Uterus (tissue), 4 donors: Measurements from ENCODE around the gene KRT73. TPM values are rescaled to one million over a fixed set of nuclear protein-coding genes. Genes with fewer than 3 reads are reported as not detected.
"Not testable (repeated sequence)": the region's sequence is repeated elsewhere in the genome, so short reads cannot be mapped to it uniquely, and the experiment has no call there.

Experiments used
- DNase-seq, 2 donors: peaks; one replicate each; pipeline ENCODE4 v3.0.0-alpha.2; 2019 to 2020
- H3K27ac ChIP-seq, 2 donors: fragments of 200-600 bp; sonication (generic); 1 replicate in 1 of 2; 2 replicates in 1 of 2; pipeline ENCODE4 v1.5.1; 2016 to 2018
- H3K27me3 ChIP-seq, 2 donors: fragments of 200-600 bp; sonication (generic); one replicate each; pipeline ENCODE4 v1.5.1; 2018 to 2019; ENCODE audit warnings: control low read depth in 1 of 2
- H3K36me3 ChIP-seq, 2 donors: fragments of 200-600 bp; sonication (generic); one replicate each; pipeline ENCODE4 v1.5.1; 2019; ENCODE audit warnings: control low read depth in 1 of 2
- H3K4me1 ChIP-seq, 2 donors: fragments of 200-600 bp; sonication (generic); one replicate each; pipeline ENCODE4 v1.5.1; 2018 to 2019; ENCODE audit warnings: control low read depth in 1 of 2
- H3K4me3 ChIP-seq, 2 donors: fragments of 200-600 bp; sonication (generic); 1 replicate in 1 of 2; 2 replicates in 1 of 2; pipeline ENCODE4 v1.5.1; 2018 to 2019; ENCODE audit warnings: mild to moderate bottlenecking in 1 of 2
- H3K9me3 ChIP-seq, 2 donors: fragments of 200-600 bp; sonication (generic); one replicate each; pipeline ENCODE4 v1.5.1; 2019; ENCODE audit warnings: control low read depth in 1 of 2
- POLR2A ChIP-seq, 2 donors: fragments of 450-650 bp; IDR thresholded peaks; one replicate each; pipeline ENCODE4 v1.6.1; 2016; ENCODE audit warnings: antibody characterized with exemption in 2 of 2, mild to moderate bottlenecking in 1 of 2, moderate library complexity in 1 of 2
- intact Hi-C: fragments of 100-400 bp; cut with DNase I; formaldehyde crosslinking; loops from one replicate; pipeline ENCODE4 v1.15.1; 2023; ENCODE audit warnings: low total_unique reads
- total RNA-seq, 4 donors: library from RNA; depleted of rRNA in 3 of 4; stranded (reverse); fragments of >200 nt in 3 of 4; gene quantifications; one replicate each; pipeline versions ENCODE4 v1.1.0 to v1.2.4, GENCODE V29; 2014 to 2023
- TF ChIP-seq, protein P1 (sequence below), 4 experiments: fragments of 200-600 bp in 2 of 4; fragments of 450-650 bp in 2 of 4; sonication (generic) in 2 of 4; IDR thresholded peaks; one replicate each; pipeline ENCODE4 v1.5.1; 2016 to 2019; ENCODE audit warnings: antibody characterized with exemption in 4 of 4, mild to moderate bottlenecking in 2 of 4, moderate library complexity in 1 of 4
- donor health status: DM: yes; HTN: yes; CAD: no.

Gene KRT73
- total RNA-seq, 4 donors from 2014 or later = not detected

DNA sequence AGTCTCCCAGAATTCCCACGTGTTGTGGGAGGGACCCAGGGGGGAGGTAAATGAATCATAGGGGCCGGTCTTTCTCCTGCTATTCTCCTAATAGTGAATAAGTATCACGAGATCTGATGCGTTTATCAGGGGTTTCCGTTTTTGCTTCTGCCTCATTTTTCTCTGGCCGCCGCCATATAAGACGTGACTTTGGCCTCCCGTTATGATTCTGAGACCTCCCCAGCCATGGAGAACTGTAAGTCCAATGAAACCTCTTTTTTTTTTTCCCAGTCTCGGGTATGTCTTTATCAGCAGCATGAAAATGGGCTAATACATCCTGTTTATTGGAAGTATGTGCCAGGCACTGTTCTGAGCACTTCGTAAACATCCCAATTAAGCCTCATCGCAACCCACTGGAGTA is 17.9 kb downstream of the KRT73 start:
- Histone ChIP-seq H3K27me3 (peaks cover 0 to 9% of the 10 kb centered on the region in 2 donors), H3K4me1 (no peaks in the 10 kb centered on the region), H3K27ac (no peak overlapping the region), H3K4me3 (no peak overlapping the region), H3K9me3 (no peaks in the 10 kb centered on the region), H3K36me3 (no peaks in the 10 kb centered on the region)
- TF ChIP-seq POLR2A (IDR thresholded peaks at IDR 0.05) = no peak
- TF ChIP-seq, protein P1, sequence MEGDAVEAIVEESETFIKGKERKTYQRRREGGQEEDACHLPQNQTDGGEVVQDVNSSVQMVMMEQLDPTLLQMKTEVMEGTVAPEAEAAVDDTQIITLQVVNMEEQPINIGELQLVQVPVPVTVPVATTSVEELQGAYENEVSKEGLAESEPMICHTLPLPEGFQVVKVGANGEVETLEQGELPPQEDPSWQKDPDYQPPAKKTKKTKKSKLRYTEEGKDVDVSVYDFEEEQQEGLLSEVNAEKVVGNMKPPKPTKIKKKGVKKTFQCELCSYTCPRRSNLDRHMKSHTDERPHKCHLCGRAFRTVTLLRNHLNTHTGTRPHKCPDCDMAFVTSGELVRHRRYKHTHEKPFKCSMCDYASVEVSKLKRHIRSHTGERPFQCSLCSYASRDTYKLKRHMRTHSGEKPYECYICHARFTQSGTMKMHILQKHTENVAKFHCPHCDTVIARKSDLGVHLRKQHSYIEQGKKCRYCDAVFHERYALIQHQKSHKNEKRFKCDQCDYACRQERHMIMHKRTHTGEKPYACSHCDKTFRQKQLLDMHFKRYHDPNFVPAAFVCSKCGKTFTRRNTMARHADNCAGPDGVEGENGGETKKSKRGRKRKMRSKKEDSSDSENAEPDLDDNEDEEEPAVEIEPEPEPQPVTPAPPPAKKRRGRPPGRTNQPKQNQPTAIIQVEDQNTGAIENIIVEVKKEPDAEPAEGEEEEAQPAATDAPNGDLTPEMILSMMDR (IDR thresholded peaks at IDR 0.05) = no peak
- intact Hi-C loops = no loop called here
- no peak for DNase-seq

DNA sequence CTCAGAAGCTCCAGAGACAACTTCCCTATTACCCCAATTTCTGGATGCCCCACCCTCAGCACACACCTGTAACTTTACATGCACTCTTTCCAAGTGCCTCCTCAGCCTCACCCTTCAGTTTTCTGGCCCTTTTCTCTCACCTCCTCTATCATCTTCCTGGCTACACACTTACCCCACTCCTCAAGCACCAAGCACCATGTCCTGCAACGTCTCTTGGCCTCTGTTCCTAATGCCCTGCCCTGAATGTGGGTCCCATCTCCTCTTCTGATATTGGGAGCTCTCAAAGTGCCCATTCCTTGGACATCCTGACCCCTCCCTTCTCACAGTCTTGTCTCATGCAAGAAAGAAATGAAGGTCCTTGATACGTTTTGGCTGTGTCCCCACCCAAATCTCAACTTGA is 18.3 kb downstream of the KRT73 start:
- no peak overlapping the region for H3K27ac ChIP-seq
- no peak for DNase-seq
- TF ChIP-seq, protein P1 (IDR thresholded peaks at IDR 0.05) = no peak
- no peak for TF ChIP-seq POLR2A (IDR thresholded peaks at IDR 0.05)
- no peaks in the 10 kb centered on the region for H3K4me1 ChIP-seq
- intact Hi-C loops = no loop called here
- no peaks in the 10 kb centered on the region for H3K36me3 ChIP-seq
- H3K4me3 ChIP-seq = no peak overlapping the region
- peaks cover 0 to 9% of the 10 kb centered on the region in 2 donors for H3K27me3 ChIP-seq
- H3K9me3 ChIP-seq = no peaks in the 10 kb centered on the region

DNA sequence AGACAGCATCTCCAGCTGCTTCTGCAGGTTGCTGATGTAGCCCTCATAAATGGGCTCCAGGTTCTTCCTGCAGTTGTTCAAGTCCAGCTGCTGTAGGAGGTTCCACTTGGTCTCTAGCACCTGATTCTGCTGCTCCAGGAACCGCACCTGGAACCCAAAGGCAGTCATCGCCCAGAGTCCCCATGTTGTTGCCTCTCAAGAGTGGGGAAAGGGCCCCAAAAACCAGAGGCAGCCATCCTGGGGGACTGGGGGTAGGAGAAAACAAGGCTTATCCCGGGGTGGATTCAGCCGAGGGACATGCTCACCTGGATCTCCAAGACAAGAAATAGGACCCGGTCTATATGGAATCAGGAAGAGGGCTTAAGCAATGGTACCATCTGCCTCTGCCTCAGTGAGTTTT is 19.4 kb downstream of the KRT73 start:
- Histone ChIP-seq H3K36me3 (no peaks in the 10 kb centered on the region), H3K9me3 (no peaks in the 10 kb centered on the region), H3K4me1 (no peaks in the 10 kb centered on the region), H3K4me3 (no peak overlapping the region), H3K27ac (no peak overlapping the region), H3K27me3 (peaks cover 0 to 9% of the 10 kb centered on the region in 2 donors)
- intact Hi-C loops = no loop called here
- no peak for TF ChIP-seq POLR2A (IDR thresholded peaks at IDR 0.05)
- TF ChIP-seq, protein P1 (IDR thresholded peaks at IDR 0.05) = no peak
- no peak for DNase-seq

- H3K4me1 ChIP-seq, H3K27me3 ChIP-seq, DNase-seq, H3K4me3 ChIP-seq, H3K27ac ChIP-seq, H3K9me3 ChIP-seq, intact Hi-C loops, H3K36me3 ChIP-seq: not testable (repeated sequence)
Observed at GRCh38 chr12:52594237-52594636, 24.1 kb downstream of the KRT73 start.

GRCh38 chr12:52591521-52591920 is 26.8 kb downstream of the KRT73 start:
- TF ChIP-seq, protein P1 (IDR thresholded peaks at IDR 0.05) = no peak
- TF ChIP-seq POLR2A (IDR thresholded peaks at IDR 0.05) = no peak
- Histone ChIP-seq H3K27ac (no peak overlapping the region), H3K27me3 (no peaks in the 10 kb centered on the region), H3K4me3 (no peak overlapping the region), H3K36me3 (no peaks in the 10 kb centered on the region), H3K4me1 (no peaks in the 10 kb centered on the region), H3K9me3 (no peaks in the 10 kb centered on the region)
- DNase-seq = no peak
- intact Hi-C loops = no loop called here

DNA sequence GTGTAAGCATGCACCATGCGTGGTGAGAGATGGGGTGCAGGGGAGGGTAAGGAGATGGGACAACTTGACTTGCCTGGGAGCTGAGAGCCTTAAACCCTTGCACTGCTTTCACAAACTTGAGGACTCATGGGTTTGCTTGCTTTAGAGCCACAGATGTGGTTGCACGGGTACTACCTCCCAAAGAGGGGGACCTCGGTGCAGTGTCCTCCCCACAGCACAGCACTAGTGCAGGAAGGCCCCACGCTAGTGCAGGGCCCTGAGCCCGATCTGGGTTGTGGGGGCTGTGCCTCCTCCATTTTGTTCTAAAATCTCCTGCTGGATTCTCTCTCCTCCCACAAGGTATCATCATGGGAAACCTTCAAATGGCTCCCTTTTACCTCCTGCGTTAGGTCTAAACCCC is 28.3 kb downstream of the KRT73 start:
- H3K27ac ChIP-seq = no peak overlapping the region
- intact Hi-C loops = no loop called here
- no peak for DNase-seq
- H3K9me3 ChIP-seq = no peaks in the 10 kb centered on the region
- no peaks in the 10 kb centered on the region for H3K4me1 ChIP-seq
- no peaks in the 10 kb centered on the region for H3K27me3 ChIP-seq
- TF ChIP-seq, protein P1 (IDR thresholded peaks at IDR 0.05) = no peak
- no peak for TF ChIP-seq POLR2A (IDR thresholded peaks at IDR 0.05)
- H3K36me3 ChIP-seq = no peaks in the 10 kb centered on the region
- no peak overlapping the region for H3K4me3 ChIP-seq
